A549 (cell line): ENCODE results near the gene P4HB. TPM values are rescaled to one million over a fixed set of nuclear protein-coding genes. Genes with fewer than 3 reads are reported as not detected.
A peak's percentile ranks its signal among the peaks of the same experiment; 100 is the strongest.

ENCODE experiments used
- ATAC-seq, 2 experiments: fragments of 200-7000 bp in 1 of 2; fragments of >200 bp in 1 of 2; cut with Nextera tagmentation in 1 of 2; cut with Tn5 transposase in 1 of 2; 3 replicates each; pipeline versions ENCODE4 v1.8.0 to v1.9.1; 2018 to 2020; ENCODE audit warnings: mild to moderate bottlenecking in 1 of 2, moderate library complexity in 1 of 2
- CTCF ChIA-PET: fragments of 300-600 bp; sonication (Branson Sonifier 250); formaldehyde crosslinking; extraction: SDS; loops from one replicate; lab custom pipeline; 2021; ENCODE audit warnings: antibody characterized with exemption, inconsistent platforms; lab: Yijun Ruan, JAX
- POLR2A ChIA-PET: fragments of 350-600 bp; formaldehyde crosslinking; extraction: SDS; loops from one replicate; lab custom pipeline; 2021; ENCODE audit warnings: antibody characterized with exemption, inconsistent platforms; lab: Yijun Ruan, JAX
- DNase-seq, 2 experiments: peaks; one replicate each; pipeline versions ENCODE4 v3.0.0 to v3.0.0-alpha.2; 2011 to 2016; ENCODE audit warnings: low read depth in 1 of 2, low spot score in 1 of 2
- FAIRE-seq: peaks from 2 replicates; lab custom pipeline; 2011; peaks lifted over from hg19 to GRCh38; lab: Jason Lieb, UNC
- H3K27ac ChIP-seq, 2 experiments: fragments of >200 bp; sonication (Bioruptor Twin); formaldehyde crosslinking; 3 replicates each; pipeline ENCODE4 v1.5.1; 2016 to 2017
- H3K4me1 ChIP-seq: fragments of >200 bp; sonication (Bioruptor Twin); formaldehyde crosslinking; 3 replicates; pipeline ENCODE4 v1.6.1; 2016
- H3K4me2 ChIP-seq: fragments of >200 bp; sonication (Bioruptor Twin); formaldehyde crosslinking; 3 replicates; pipeline ENCODE4 v1.6.1; 2016
- H3K4me3 ChIP-seq: fragments of >200 bp; sonication (Bioruptor Twin); formaldehyde crosslinking; 3 replicates; pipeline ENCODE4 v1.5.1; 2016
- H3K9me3 ChIP-seq: fragments of >200 bp; sonication (Bioruptor Twin); formaldehyde crosslinking; 3 replicates; pipeline ENCODE4 v1.6.1; 2016
- BHLHE40 ChIP-seq: IDR thresholded peaks from 2 replicates; pipeline ENCODE4 v1.6.1; 2012; ENCODE audit warnings: low read depth, low read length, inconsistent platforms
- CHD4 ChIP-seq: fragments of 200-600 bp; sonication (generic); IDR thresholded peaks from 2 replicates; pipeline ENCODE4 v1.6.1; 2016; ENCODE audit warnings: antibody characterized with exemption, mild to moderate bottlenecking, borderline replicate concordance
- EHMT2 ChIP-seq: fragments of 200-600 bp; sonication (generic); IDR thresholded peaks from 2 replicates; pipeline ENCODE4 v1.6.1; 2016; ENCODE audit warnings: antibody characterized with exemption, low read depth, mild to moderate bottlenecking, moderate library complexity
- EP300 ChIP-seq, 2 experiments: fragments of >200 bp; sonication (Bioruptor Twin); formaldehyde crosslinking; IDR thresholded peaks; 2 replicates in 1 of 2; 3 replicates in 1 of 2; pipeline ENCODE4 v1.6.1; 2016 to 2017
- ESRRA ChIP-seq: fragments of 150-350 bp; IDR thresholded peaks from 2 replicates; pipeline ENCODE4 v1.6.1; 2014; ENCODE audit warnings: mild to moderate bottlenecking, low read length, borderline replicate concordance
- FOSB ChIP-seq: fragments of 250-450 bp; sonication (Bioruptor Pico); IDR thresholded peaks from 2 replicates; pipeline ENCODE4 v1.5.0; 2020; ENCODE audit warnings: mild to moderate bottlenecking, moderate library complexity
- GATA3 ChIP-seq: IDR thresholded peaks from 2 replicates; pipeline ENCODE4 v1.6.1; 2012; ENCODE audit warnings: borderline replicate concordance
- HDAC2 ChIP-seq: fragments of 200-600 bp; sonication (generic); IDR thresholded peaks from 2 replicates; pipeline ENCODE4 v1.6.1; 2016
- HES2 ChIP-seq: fragments of >200 bp; sonication (Bioruptor Twin); formaldehyde crosslinking; IDR thresholded peaks from 2 replicates; pipeline ENCODE4 v1.6.1; 2016
- HMGXB4 ChIP-seq: fragments of 250-450 bp; sonication (Bioruptor Pico); IDR thresholded peaks from 2 replicates; pipeline ENCODE4 v1.5.0; 2021; ENCODE audit warnings: mild to moderate bottlenecking, moderate library complexity, borderline replicate concordance
- HOXB5 ChIP-seq: fragments of 250-450 bp; sonication (Bioruptor Pico); IDR thresholded peaks from 2 replicates; pipeline ENCODE4 v1.5.0; 2020; ENCODE audit warnings: mild to moderate bottlenecking, moderate library complexity
- JUN ChIP-seq, 2 experiments: fragments of >200 bp; sonication (Bioruptor Twin); formaldehyde crosslinking; IDR thresholded peaks; 2 replicates in 1 of 2; 3 replicates in 1 of 2; pipeline ENCODE4 v1.6.1; 2016 to 2017
- JUNB ChIP-seq: fragments of >200 bp; sonication (Bioruptor Twin); formaldehyde crosslinking; IDR thresholded peaks from 2 replicates; pipeline ENCODE4 v1.6.1; 2016
- KDM1A ChIP-seq: fragments of 200-600 bp; sonication (generic); IDR thresholded peaks from 2 replicates; pipeline ENCODE4 v1.6.1; 2016; ENCODE audit warnings: low read depth, mild to moderate bottlenecking
- KDM5A ChIP-seq: fragments of 200-600 bp; sonication (generic); IDR thresholded peaks from 2 replicates; pipeline ENCODE4 v1.6.1; 2016; ENCODE audit warnings: antibody characterized with exemption, mild to moderate bottlenecking
- MAFK ChIP-seq: fragments of 450-650 bp; IDR thresholded peaks from 2 replicates; pipeline ENCODE4 v1.6.1; 2014; ENCODE audit not compliant: partially characterized antibody
- MYC ChIP-seq: IDR thresholded peaks from 2 replicates; pipeline ENCODE4 v1.6.1; 2012; ENCODE audit warnings: mild to moderate bottlenecking, inconsistent platforms, low read length, improper control_type of control experiment, borderline replicate concordance
- NR3C1 ChIP-seq: fragments of >200 bp; sonication (Bioruptor Twin); formaldehyde crosslinking; IDR thresholded peaks from 3 replicates; pipeline ENCODE4 v1.6.1; 2017
- RAD21 ChIP-seq, 2 experiments: fragments of >200 bp in 1 of 2; sonication (Bioruptor Twin) in 1 of 2; formaldehyde crosslinking in 1 of 2; IDR thresholded peaks in 1 of 2; conservative IDR thresholded peaks in 1 of 2; 2 replicates in 1 of 2; 3 replicates in 1 of 2; pipeline ENCODE4 v1.6.1; 2012 to 2018; ENCODE audit warnings: inconsistent platforms in 1 of 2
- RCOR1 ChIP-seq: fragments of 150-350 bp; IDR thresholded peaks from 2 replicates; pipeline ENCODE4 v1.6.1; 2014; ENCODE audit warnings: antibody characterized with exemption, low read length, low read depth
- RFX5 ChIP-seq: fragments of 450-650 bp; IDR thresholded peaks from 2 replicates; pipeline ENCODE4 v1.7.1; 2014; ENCODE audit warnings: antibody characterized with exemption, mild to moderate bottlenecking, moderate library complexity
- RNF2 ChIP-seq: fragments of 200-600 bp; sonication (generic); IDR thresholded peaks from 2 replicates; pipeline ENCODE4 v1.6.1; 2016; ENCODE audit warnings: low read depth, mild to moderate bottlenecking, antibody characterized with exemption, moderate library complexity, borderline replicate concordance
- SMC3 ChIP-seq: fragments of >200 bp; sonication (Bioruptor Twin); formaldehyde crosslinking; IDR thresholded peaks from 3 replicates; pipeline ENCODE4 v1.6.1; 2018; ENCODE audit warnings: inconsistent platforms
- SREBF2 ChIP-seq: fragments of 450-650 bp; IDR thresholded peaks from 2 replicates; pipeline ENCODE4 v1.6.1; 2014; ENCODE audit warnings: mild to moderate bottlenecking, moderate library complexity
- ZNF302 ChIP-seq: fragments of 250-450 bp; sonication (Bioruptor Pico); IDR thresholded peaks from 2 replicates; pipeline ENCODE4 v1.9.0; 2021; ENCODE audit warnings: inconsistent platforms, mild to moderate bottlenecking, moderate library complexity
- ZSCAN20 ChIP-seq: fragments of 250-450 bp; sonication (Bioruptor Pico); IDR thresholded peaks from 2 replicates; pipeline ENCODE4 v1.8.0; 2022; ENCODE audit warnings: mild to moderate bottlenecking, moderate library complexity
- WGBS: methylation state at CpG from one replicate; pipeline ENCODE4 v1.1.6; 2017; ENCODE audit errors: missing lambda C conversion rate; 5-methylcytosine and 5-hydroxymethylcytosine counted together
- polyA plus RNA-seq, 4 experiments: library from polyadenylated mRNA; depleted of rRNA in 3 of 4; stranded (reverse); fragments of >200 nt; fragmentation: RNase III in 1 of 4; extraction: RNeasy Plus Mini Kit Qiagen cat#74134 plus additional on column Dnase treatment in 1 of 4; gene quantifications; 2 replicates in 3 of 4; 3 replicates in 1 of 4; pipeline ENCODE4 v1.2.3, GENCODE V29; 2011 to 2017
- TF ChIP-seq, protein P1 (sequence below): fragments of 250-450 bp; sonication (Bioruptor Pico); IDR thresholded peaks from 2 replicates; pipeline ENCODE4 v1.5.0; 2020; ENCODE audit warnings: low read depth, mild to moderate bottlenecking, moderate library complexity
- TF ChIP-seq, protein P2 (sequence below): IDR thresholded peaks from 2 replicates; pipeline ENCODE4 v1.6.1; 2012

The P4HB gene
- polyA plus RNA-seq, 2 of the 4 experiments (the other 2 are of a cell fraction) = 102 to 622 TPM

- Histone ChIP-seq H3K4me1 (peaks cover 30% of the 10 kb centered on the region), H3K4me3 (no peak overlapping the region), H3K9me3 (no peaks in the 10 kb centered on the region), H3K27ac (peak overlapping the region; percentile 54 to 81; a peak in 5 of 6 replicates), H3K4me2 (peak overlapping the region; percentile 48)
- WGBS = 74% methylated on average over 8 of the region's 8 CpGs
- DNase-seq (no peak), ATAC-seq (peak in 1 of 2 experiments; percentile 6; a peak in 3 of 6 replicates), FAIRE-seq (no peak)
- ChIA-PET POLR2A (interaction anchor here (1.0 kb wide), 1 partner anchor 12 kb away, joined by 4 read pairs; the partner anchor contains the start of gene MCRIP1), CTCF (interaction anchor here (1.1 to 4.0 kb wide), 12 partner anchors 8 to 88 kb away, joined by 3 to 25 read pairs (median 6); partner anchors contain the start of gene MCRIP1)
- TF ChIP-seq RAD21 (conservative IDR thresholded peaks at IDR 0.05 in 1 of 2, IDR thresholded peaks at IDR 0.05 in 1 of 2) (no peak), ZNF302 (CRISPR knock-in tag) (no peak), HOXB5 (CRISPR knock-in tag) (no peak), HDAC2 (no peak), ESRRA (no peak), JUNB (no peak), EHMT2 (no peak), JUN (IDR thresholded peaks at IDR 0.05) (no peak), RCOR1 (no peak), FOSB (no peak), ZSCAN20 (CRISPR knock-in tag) (no peak)
- TF ChIP-seq, protein P1, sequence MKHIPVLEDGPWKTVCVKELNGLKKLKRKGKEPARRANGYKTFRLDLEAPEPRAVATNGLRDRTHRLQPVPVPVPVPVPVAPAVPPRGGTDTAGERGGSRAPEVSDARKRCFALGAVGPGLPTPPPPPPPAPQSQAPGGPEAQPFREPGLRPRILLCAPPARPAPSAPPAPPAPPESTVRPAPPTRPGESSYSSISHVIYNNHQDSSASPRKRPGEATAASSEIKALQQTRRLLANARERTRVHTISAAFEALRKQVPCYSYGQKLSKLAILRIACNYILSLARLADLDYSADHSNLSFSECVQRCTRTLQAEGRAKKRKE = no peak
Measured at GRCh38 chr17:81821147-81821546, 39.2 kb downstream of the P4HB start.

DNA sequence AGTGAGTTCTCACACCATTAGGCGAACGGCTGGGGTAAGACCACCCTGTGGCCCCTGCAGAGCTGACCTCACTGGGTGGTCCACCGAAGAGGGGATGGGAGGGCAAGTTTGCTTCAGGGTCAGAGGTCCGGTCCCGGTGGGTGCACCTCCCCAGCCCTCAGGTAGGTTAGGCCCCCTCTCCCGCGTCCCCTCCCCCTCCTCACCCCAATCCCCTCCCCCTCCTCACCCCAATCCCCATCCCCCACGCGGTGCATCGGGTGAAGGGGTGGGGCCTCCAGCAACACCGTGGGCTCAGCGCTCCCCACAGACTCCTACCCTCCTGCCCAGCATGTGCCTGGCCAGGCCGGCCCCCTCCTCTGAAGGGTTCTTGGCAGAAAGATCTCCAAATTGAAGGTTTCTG is 40.6 kb downstream of the P4HB start:
- 68% methylated on average over 9 of the region's 13 CpGs for WGBS
- Histone ChIP-seq H3K4me2 (no peak overlapping the region), H3K4me1 (peaks cover 44% of the 10 kb centered on the region), H3K4me3 (no peak overlapping the region), H3K9me3 (no peaks in the 10 kb centered on the region), H3K27ac (no peak overlapping the region)
- POLR2A ChIA-PET = no interaction called here
- TF ChIP-seq KDM5A (no peak), HES2 (no peak), RNF2 (no peak), EP300 (IDR thresholded peaks at IDR 0.05) (no peak), MYC (no peak), KDM1A (no peak), MAFK (no peak), JUNB (no peak), GATA3 (no peak), RAD21 (conservative IDR thresholded peaks at IDR 0.05 in 1 of 2, IDR thresholded peaks at IDR 0.05 in 1 of 2) (no peak), CHD4 (no peak)
- TF ChIP-seq, protein P1 = no peak
- DNase-seq (no peak), FAIRE-seq (no peak), ATAC-seq (no peak)
- CTCF ChIA-PET = interaction anchor here (0.6 to 4.0 kb wide), 5 partner anchors 10 to 106 kb away, joined by 3 to 25 read pairs (median 3); partner anchors contain the start of gene MCRIP1

GRCh38 chr17:81817758-81818147 is 42.6 kb downstream of the P4HB start:
- FAIRE-seq = no peak
- H3K4me2 ChIP-seq = 0 out of 3 replicates have a peak overlapping the region, but pooled peaks have one; percentile 22
- no peak overlapping the region for H3K4me3 ChIP-seq
- ChIA-PET POLR2A (no interaction called here), CTCF (interaction anchor here (1.0 to 1.4 kb wide), 4 partner anchors 10 to 26 kb away, joined by 3 to 6 read pairs (median 4); no protein-coding TSS in a partner anchor)
- H3K9me3 ChIP-seq = no peaks in the 10 kb centered on the region
- peak overlapping the region in 1 of 2 experiments; percentile 38; a peak in 2 of 6 replicates for H3K27ac ChIP-seq
- peaks cover 45% of the 10 kb centered on the region for H3K4me1 ChIP-seq
- no peak for ATAC-seq
- no peak for DNase-seq
- 57% methylated on average over 7 of the region's 7 CpGs for WGBS
- TF ChIP-seq, protein P2, sequence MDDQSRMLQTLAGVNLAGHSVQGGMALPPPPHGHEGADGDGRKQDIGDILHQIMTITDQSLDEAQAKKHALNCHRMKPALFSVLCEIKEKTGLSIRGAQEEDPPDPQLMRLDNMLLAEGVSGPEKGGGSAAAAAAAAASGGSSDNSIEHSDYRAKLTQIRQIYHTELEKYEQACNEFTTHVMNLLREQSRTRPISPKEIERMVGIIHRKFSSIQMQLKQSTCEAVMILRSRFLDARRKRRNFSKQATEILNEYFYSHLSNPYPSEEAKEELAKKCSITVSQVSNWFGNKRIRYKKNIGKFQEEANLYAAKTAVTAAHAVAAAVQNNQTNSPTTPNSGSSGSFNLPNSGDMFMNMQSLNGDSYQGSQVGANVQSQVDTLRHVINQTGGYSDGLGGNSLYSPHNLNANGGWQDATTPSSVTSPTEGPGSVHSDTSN = no peak
- TF ChIP-seq SMC3 = no peak
- no peak for TF ChIP-seq BHLHE40
- TF ChIP-seq HMGXB4 (CRISPR knock-in tag) = no peak
- no peak for TF ChIP-seq RAD21 (conservative IDR thresholded peaks at IDR 0.05 in 1 of 2, IDR thresholded peaks at IDR 0.05 in 1 of 2)
- no peak for TF ChIP-seq NR3C1
- no peak for TF ChIP-seq KDM5A
- TF ChIP-seq SREBF2 = no peak
- TF ChIP-seq RFX5 = no peak
